Activated naive CD8-positive, alpha-beta T cell treated with anti-CD3 and anti-CD28 coated beads, Interleukin-2, amount 10 ng/mL, durations not matched to agents 7 days and 5 days (primary cell): ENCODE data around the gene SLC25A4. TPM values are rescaled to one million over a fixed set of nuclear protein-coding genes. Genes with fewer than 3 reads are reported as not detected.

Experiments used
- total RNA-seq, 2 experiments: library from RNA; stranded (reverse); gene quantifications; one replicate each; pipeline ENCODE4 v1.2.3, GENCODE V29; 2021

Gene SLC25A4
- total RNA-seq, 2 experiments from 2014 or later, result 5.3 to 6.1 TPM

Other genes starting within 250 kb of the SLC25A4 start
- not detected for gene HELT, start 124.8 kb upstream of the SLC25A4 start, total RNA-seq
- 10 to 100 TPM; 30.3 to 30.5 TPM for gene CFAP97, start 60.7 kb downstream of the SLC25A4 start, total RNA-seq
- gene SNX25, start 66.3 kb downstream of the SLC25A4 start, total RNA-seq, result 10 to 100 TPM; 15.9 to 16.4 TPM